HL-60 (cell line): ENCODE results near the gene WFIKKN1.

ENCODE experiments used
- DNase-seq, 2 experiments: peaks; one replicate each; pipeline ENCODE4 v3.0.0-alpha.2; 2010 to 2020; ENCODE audit warnings: low read depth in 1 of 2, low spot score in 1 of 2
- H3K27ac ChIP-seq: fragments of 250-450 bp; sonication (Bioruptor Pico); replicated peaks from 2 replicates; pipeline ENCODE4 v1.5.1; 2020; ENCODE audit warnings: mild to moderate bottlenecking, moderate library complexity
- H3K27me3 ChIP-seq: fragments of 250-450 bp; sonication (Bioruptor Pico); 2 replicates; pipeline ENCODE4 v1.5.1; 2021; ENCODE audit warnings: mild to moderate bottlenecking, moderate library complexity; ENCODE audit not compliant: insufficient read depth, poor library complexity, severe bottlenecking
- H3K4me3 ChIP-seq: replicated peaks from 2 replicates; pipeline ENCODE4 v1.5.1; 2011; ENCODE audit warnings: mild to moderate bottlenecking, control low read depth, low read length; ENCODE audit not compliant: insufficient read depth
- GABPA ChIP-seq: IDR thresholded peaks from 2 replicates; pipeline ENCODE4 v1.6.1; 2012; ENCODE audit warnings: low read depth
- POLR2AphosphoS5 ChIP-seq: IDR thresholded peaks from 2 replicates; pipeline ENCODE4 v1.6.1; 2012; ENCODE audit warnings: low read depth
- SPI1 ChIP-seq: IDR thresholded peaks from 2 replicates; pipeline ENCODE4 v1.6.1; 2012; ENCODE audit warnings: low read depth, mild to moderate bottlenecking, borderline replicate concordance
- TF ChIP-seq, protein P1 (sequence below): IDR thresholded peaks from 2 replicates; pipeline ENCODE4 v1.6.1; 2012; ENCODE audit warnings: low read depth; ENCODE audit not compliant: insufficient replicate concordance
- TF ChIP-seq, protein P2 (sequence below): IDR thresholded peaks from one replicate; pipeline ENCODE4 v1.5.1; 2011; ENCODE audit warnings: low read length, control low read depth, inconsistent platforms; ENCODE audit not compliant: insufficient read depth

WFIKKN1 gene

DNA sequence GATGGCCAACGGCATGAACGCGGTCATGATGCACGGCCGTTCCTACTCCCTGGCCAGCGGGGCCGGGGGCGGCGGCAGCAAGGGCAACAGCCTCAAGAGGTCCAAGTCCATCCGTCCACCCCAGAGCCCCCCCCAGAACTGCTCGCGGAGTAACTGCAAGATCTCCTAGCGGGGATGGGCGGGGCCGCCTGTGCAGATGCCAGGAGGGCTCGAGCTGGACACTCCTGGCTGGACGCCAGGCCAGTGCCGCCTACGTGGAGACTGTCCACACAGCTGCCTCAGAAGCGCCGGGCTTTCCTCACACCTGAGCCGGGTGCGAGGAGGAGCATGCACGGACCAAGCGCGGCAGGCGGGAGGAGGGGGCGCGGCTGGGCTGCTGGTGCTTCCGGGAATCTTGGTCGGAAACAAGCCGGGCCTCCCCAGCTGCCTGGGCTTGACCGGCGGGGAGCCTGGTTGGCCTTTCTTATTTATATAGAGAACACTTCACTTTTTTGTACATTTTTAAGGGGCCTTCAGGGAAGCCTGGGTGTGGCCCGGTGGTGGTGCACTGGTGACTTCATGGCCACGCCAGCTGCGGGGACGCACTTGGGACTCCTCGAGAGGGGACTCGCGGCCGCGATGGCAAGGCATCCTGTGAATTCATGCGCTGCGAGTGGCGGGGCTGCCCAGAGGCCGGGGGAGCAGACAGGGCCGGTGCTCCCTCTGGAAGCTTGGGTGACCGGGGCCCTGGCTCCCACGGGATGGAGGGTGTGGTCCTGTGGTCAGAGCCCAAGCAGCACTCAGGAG is 3.1 kb upstream of the WFIKKN1 start:
- H3K27ac ChIP-seq: no peak overlapping the region
- no peaks in the 10 kb centered on the region for H3K27me3 ChIP-seq
- H3K4me3 ChIP-seq: no peak overlapping the region
- TF ChIP-seq GABPA (no peak), SPI1 (no peak), POLR2AphosphoS5 (no peak)
- TF ChIP-seq, protein P1, sequence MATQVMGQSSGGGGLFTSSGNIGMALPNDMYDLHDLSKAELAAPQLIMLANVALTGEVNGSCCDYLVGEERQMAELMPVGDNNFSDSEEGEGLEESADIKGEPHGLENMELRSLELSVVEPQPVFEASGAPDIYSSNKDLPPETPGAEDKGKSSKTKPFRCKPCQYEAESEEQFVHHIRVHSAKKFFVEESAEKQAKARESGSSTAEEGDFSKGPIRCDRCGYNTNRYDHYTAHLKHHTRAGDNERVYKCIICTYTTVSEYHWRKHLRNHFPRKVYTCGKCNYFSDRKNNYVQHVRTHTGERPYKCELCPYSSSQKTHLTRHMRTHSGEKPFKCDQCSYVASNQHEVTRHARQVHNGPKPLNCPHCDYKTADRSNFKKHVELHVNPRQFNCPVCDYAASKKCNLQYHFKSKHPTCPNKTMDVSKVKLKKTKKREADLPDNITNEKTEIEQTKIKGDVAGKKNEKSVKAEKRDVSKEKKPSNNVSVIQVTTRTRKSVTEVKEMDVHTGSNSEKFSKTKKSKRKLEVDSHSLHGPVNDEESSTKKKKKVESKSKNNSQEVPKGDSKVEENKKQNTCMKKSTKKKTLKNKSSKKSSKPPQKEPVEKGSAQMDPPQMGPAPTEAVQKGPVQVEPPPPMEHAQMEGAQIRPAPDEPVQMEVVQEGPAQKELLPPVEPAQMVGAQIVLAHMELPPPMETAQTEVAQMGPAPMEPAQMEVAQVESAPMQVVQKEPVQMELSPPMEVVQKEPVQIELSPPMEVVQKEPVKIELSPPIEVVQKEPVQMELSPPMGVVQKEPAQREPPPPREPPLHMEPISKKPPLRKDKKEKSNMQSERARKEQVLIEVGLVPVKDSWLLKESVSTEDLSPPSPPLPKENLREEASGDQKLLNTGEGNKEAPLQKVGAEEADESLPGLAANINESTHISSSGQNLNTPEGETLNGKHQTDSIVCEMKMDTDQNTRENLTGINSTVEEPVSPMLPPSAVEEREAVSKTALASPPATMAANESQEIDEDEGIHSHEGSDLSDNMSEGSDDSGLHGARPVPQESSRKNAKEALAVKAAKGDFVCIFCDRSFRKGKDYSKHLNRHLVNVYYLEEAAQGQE: no peak
- TF ChIP-seq, protein P2, sequence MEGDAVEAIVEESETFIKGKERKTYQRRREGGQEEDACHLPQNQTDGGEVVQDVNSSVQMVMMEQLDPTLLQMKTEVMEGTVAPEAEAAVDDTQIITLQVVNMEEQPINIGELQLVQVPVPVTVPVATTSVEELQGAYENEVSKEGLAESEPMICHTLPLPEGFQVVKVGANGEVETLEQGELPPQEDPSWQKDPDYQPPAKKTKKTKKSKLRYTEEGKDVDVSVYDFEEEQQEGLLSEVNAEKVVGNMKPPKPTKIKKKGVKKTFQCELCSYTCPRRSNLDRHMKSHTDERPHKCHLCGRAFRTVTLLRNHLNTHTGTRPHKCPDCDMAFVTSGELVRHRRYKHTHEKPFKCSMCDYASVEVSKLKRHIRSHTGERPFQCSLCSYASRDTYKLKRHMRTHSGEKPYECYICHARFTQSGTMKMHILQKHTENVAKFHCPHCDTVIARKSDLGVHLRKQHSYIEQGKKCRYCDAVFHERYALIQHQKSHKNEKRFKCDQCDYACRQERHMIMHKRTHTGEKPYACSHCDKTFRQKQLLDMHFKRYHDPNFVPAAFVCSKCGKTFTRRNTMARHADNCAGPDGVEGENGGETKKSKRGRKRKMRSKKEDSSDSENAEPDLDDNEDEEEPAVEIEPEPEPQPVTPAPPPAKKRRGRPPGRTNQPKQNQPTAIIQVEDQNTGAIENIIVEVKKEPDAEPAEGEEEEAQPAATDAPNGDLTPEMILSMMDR: no peak
- DNase-seq: no peak

DNA sequence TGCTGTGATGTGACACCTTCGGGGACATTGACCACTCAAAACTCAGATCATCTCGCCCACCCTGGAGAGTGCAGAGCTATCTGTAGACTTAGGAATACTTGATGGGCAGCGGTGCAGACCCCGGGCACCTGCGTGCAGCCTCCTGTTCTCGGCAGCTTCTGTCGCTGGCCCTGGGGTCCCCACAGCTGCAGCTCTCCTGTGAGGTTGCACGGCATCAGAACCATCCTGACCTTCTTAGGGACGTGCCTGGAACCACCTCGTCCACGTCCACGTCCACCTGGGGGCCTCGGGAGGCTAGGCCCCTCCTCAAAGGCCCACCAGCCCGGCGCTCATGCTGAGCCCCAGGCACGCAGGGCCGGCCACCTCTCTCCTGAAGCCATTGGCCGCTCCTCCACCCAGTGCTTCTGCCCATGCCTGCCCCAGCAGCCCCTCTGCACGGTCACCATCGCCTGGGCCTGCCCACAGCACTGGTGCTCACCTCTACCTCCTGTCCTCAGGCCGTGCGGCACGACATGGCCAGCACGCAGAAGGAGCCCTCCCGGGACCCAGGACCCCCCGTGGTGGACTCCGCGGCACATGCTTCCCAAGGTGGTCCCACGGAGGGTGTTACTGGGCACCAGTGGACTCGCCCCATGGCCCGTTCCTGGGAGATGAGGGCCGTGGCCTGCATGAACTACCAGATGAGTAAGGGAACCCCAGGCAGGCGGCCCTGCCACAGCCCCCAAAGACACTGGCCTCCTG is 2.3 kb upstream of the WFIKKN1 start:
- TF ChIP-seq POLR2AphosphoS5 (no peak), SPI1 (no peak)
- TF ChIP-seq, protein P1: no peak
- Histone ChIP-seq H3K27me3 (no peaks in the 10 kb centered on the region), H3K27ac (no peak overlapping the region), H3K4me3 (no peak overlapping the region)
- DNase-seq: no peak

DNA sequence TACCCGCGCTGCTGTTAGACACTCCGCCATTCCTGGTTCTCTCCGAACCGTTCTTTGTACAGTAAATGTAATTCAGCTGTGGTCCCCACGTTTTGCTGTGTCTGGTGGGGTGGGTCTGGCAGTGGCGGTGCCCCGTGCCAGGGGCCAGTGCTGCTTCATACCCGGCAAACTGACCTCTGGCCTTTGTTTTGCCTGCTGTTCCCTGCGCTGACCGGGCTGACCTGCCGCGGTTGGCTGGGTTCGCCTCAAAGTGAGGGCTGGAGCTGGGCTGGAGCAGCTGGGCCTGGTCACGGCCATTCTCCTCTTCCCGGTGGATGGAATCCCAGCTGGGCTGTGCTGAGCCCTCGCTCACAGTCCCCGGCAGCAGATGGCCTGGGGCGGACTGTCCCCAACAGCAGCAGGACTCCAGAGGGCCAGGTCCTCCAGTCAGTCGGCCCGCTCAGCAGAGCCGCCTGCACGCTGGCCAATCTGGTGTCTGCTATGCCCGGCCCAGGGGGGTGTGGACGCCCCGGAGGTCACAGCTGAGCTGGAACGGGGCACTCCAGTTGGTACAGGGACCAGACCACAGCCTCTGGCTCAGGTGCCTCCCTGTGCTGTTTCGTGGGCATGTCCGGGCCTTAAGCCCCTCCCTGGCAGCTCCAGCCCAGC is 1.5 kb upstream of the WFIKKN1 start:
- H3K27ac ChIP-seq: no peak overlapping the region
- H3K4me3 ChIP-seq: no peak overlapping the region
- no peaks in the 10 kb centered on the region for H3K27me3 ChIP-seq
- no peak for DNase-seq
- no peak for TF ChIP-seq POLR2AphosphoS5
- TF ChIP-seq, protein P2: no peak
- no peak for TF ChIP-seq SPI1
- no peak for TF ChIP-seq GABPA
- TF ChIP-seq, protein P1: no peak
